Endothelial cell of umbilical vein (primary cell): ENCODE results near the gene HBS1L. TPM values are rescaled to one million over a fixed set of nuclear protein-coding genes. Genes with fewer than 3 reads are reported as not detected.

Experiments used
- BruUV-seq: library from RNA; stranded (reverse); fragments of 400-500 nt; replicated peaks from 2 replicates; lab custom pipeline; 2021; lab: Mats Ljungman, UMichigan
- CTCF ChIA-PET: fragments of 300-600, 350-600 bp; sonication (Branson Sonifier 250); formaldehyde crosslinking; loops from one replicate; lab custom pipeline; 2021; ENCODE audit warnings: antibody characterized with exemption, inconsistent platforms; lab: Charles Lee
- POLR2A ChIA-PET: fragments of 300-600, 350-600 bp; sonication (Branson Sonifier 250); formaldehyde crosslinking; loops from one replicate; lab custom pipeline; 2021; ENCODE audit warnings: antibody characterized with exemption, inconsistent platforms; lab: Charles Lee
- DNase-seq: peaks from one replicate; pipeline ENCODE4 v3.0.0-alpha.2; 2011; ENCODE audit warnings: low read depth, low spot score
- FAIRE-seq: peaks from 2 replicates; lab custom pipeline; 2011; peaks lifted over from hg19 to GRCh38; lab: Jason Lieb, UNC
- H2AFZ ChIP-seq: 2 replicates; pipeline ENCODE4 v1.6.0; 2012; ENCODE audit warnings: low read depth, low read length, control low read depth, inconsistent platforms
- H3K27ac ChIP-seq: 2 replicates; pipeline ENCODE4 v1.5.1; 2011; ENCODE audit warnings: low read depth, mild to moderate bottlenecking, control low read depth, low read length, moderate library complexity; ENCODE audit not compliant: insufficient read depth
- H3K27me3 ChIP-seq, 2 experiments: 2 replicates each; pipeline versions ENCODE4 v1.6.0 to v1.6.1; 2011; ENCODE audit warnings: low read length in 2 of 2, mixed read lengths in 1 of 2; ENCODE audit not compliant: control insufficient read depth in 2 of 2, insufficient read depth in 2 of 2
- H3K36me3 ChIP-seq, 2 experiments: 2 replicates in 1 of 2; 3 replicates in 1 of 2; pipeline ENCODE4 v1.5.1; 2011; ENCODE audit warnings: low read length in 2 of 2, mild to moderate bottlenecking in 1 of 2, moderate library complexity in 1 of 2; ENCODE audit not compliant: control insufficient read depth in 2 of 2, insufficient read depth in 2 of 2; ENCODE audit errors: extremely low read depth in 1 of 2
- H3K4me1 ChIP-seq: 3 replicates; pipeline ENCODE4 v1.5.1; 2011; ENCODE audit warnings: mild to moderate bottlenecking, low read length; ENCODE audit not compliant: control insufficient read depth, insufficient read depth; ENCODE audit errors: extremely low read depth
- H3K4me2 ChIP-seq: 2 replicates; pipeline ENCODE4 v1.6.1; 2011; ENCODE audit warnings: low read length, control low read depth, mixed read lengths; ENCODE audit not compliant: insufficient read depth
- H3K4me3 ChIP-seq, 3 experiments: fragments of 200-600 bp in 1 of 3; sonication (generic), shearing (Covaris generic) in 1 of 3; replicated peaks in 1 of 3; 2 replicates each; pipeline ENCODE4 v1.5.1; 2011 to 2016; ENCODE audit warnings: control low read depth in 3 of 3, low read length in 3 of 3, mild to moderate bottlenecking in 2 of 3, inconsistent platforms in 1 of 3, low read depth in 1 of 3, moderate library complexity in 1 of 3; ENCODE audit not compliant: insufficient read depth in 1 of 3
- H3K79me2 ChIP-seq: 2 replicates; pipeline ENCODE4 v1.6.0; 2012; ENCODE audit warnings: low read length, inconsistent platforms; ENCODE audit not compliant: control insufficient read depth, insufficient read depth
- H3K9ac ChIP-seq: replicated peaks from 2 replicates; pipeline ENCODE3; 2011; ENCODE audit warnings: low read length, control low read depth; ENCODE audit not compliant: insufficient read depth; ENCODE audit errors: extremely low read depth
- H3K9me1 ChIP-seq: replicated peaks from 3 replicates; pipeline ENCODE4 v1.6.0; 2011; ENCODE audit warnings: mild to moderate bottlenecking, low read length; ENCODE audit not compliant: control insufficient read depth, insufficient read depth; ENCODE audit errors: extremely low read depth
- H3K9me3 ChIP-seq: replicated peaks from 2 replicates; pipeline ENCODE4 v1.5.1; 2012; ENCODE audit warnings: low read length, inconsistent platforms; ENCODE audit not compliant: control insufficient read depth, insufficient read depth
- H4K20me1 ChIP-seq: replicated peaks from 2 replicates; pipeline ENCODE3; 2011; ENCODE audit warnings: mild to moderate bottlenecking, low read length; ENCODE audit not compliant: control insufficient read depth, insufficient read depth; ENCODE audit errors: extremely low read depth
- CTCF ChIP-seq, 2 donors: IDR thresholded peaks; 1 replicate in 1 of 2; 2 replicates in 1 of 2; pipeline ENCODE4 v1.5.1; 2011; ENCODE audit warnings: low read length in 2 of 2, mild to moderate bottlenecking in 2 of 2, moderate library complexity in 2 of 2, control low read depth in 1 of 2, inconsistent platforms in 1 of 2, low read depth in 1 of 2; ENCODE audit not compliant: insufficient read depth in 1 of 2; ENCODE audit errors: extremely low read depth in 1 of 2
- EZH2 ChIP-seq: IDR thresholded peaks from 2 replicates; pipeline ENCODE4 v1.6.1; 2012; ENCODE audit warnings: borderline replicate concordance, low read depth, mild to moderate bottlenecking, moderate library complexity, low read length, inconsistent platforms; ENCODE audit not compliant: severe bottlenecking
- FOS ChIP-seq: IDR thresholded peaks from 2 replicates; pipeline ENCODE4 v1.6.1; 2011; ENCODE audit warnings: mild to moderate bottlenecking, low read length, moderate library complexity, borderline replicate concordance; ENCODE audit not compliant: insufficient read depth
- GATA2 ChIP-seq: IDR thresholded peaks from 2 replicates; pipeline ENCODE4 v1.7.0; 2011; ENCODE audit warnings: low read depth, mild to moderate bottlenecking, moderate library complexity, mixed read lengths, low read length; ENCODE audit not compliant: insufficient read length, insufficient read depth
- JUN ChIP-seq: IDR thresholded peaks from 2 replicates; pipeline ENCODE4 v1.6.1; 2011; ENCODE audit warnings: borderline replicate concordance, low read depth; ENCODE audit not compliant: insufficient read length, insufficient read depth
- MAX ChIP-seq: IDR thresholded peaks from 2 replicates; pipeline ENCODE4 v1.6.1; 2011; ENCODE audit not compliant: insufficient read depth, insufficient read length
- MYC ChIP-seq: IDR thresholded peaks from one replicate; pipeline ENCODE4 v1.6.1; 2011; ENCODE audit warnings: mild to moderate bottlenecking, low read depth, low read length
- POLR2A ChIP-seq: IDR thresholded peaks from 2 replicates; pipeline ENCODE4 v1.6.1; 2012; ENCODE audit warnings: low read depth, mild to moderate bottlenecking, control low read depth, low read length
- POLR2AphosphoS5 ChIP-seq: IDR thresholded peaks from 2 replicates; pipeline ENCODE4 v1.6.1; 2012; ENCODE audit warnings: low read depth, mild to moderate bottlenecking, control low read depth, low read length, moderate library complexity; ENCODE audit not compliant: insufficient read depth
- dilution Hi-C: fragments of 300-500 bp; cut with MboI; formaldehyde crosslinking; loops from one replicate; pipeline ENCODE4 v1.15.0; 2019; ENCODE audit warnings: low sequenced_read_pairs; ENCODE audit not compliant: extremely low pct_ligation_motif_present
- intact Hi-C: fragments of 100-400 bp; cut with micrococcal nuclease; formaldehyde crosslinking; loops from one replicate; pipeline ENCODE4 v1.10.0; 2022
- polyA plus RNA-seq, 4 experiments: library from polyadenylated mRNA; depleted of rRNA in 3 of 4; stranded (reverse) in 3 of 4; unstranded in 1 of 4; fragments of >200 nt; gene quantifications; 2 replicates each; pipeline versions ENCODE4 v1.2.1 to v1.2.3, GENCODE V29; 2011 to 2012; ENCODE audit warnings: missing spikeins in 1 of 4
- total RNA-seq: library from RNA; stranded (reverse); gene quantifications from 2 replicates; pipeline ENCODE4 v1.2.3, GENCODE V29; 2021

HBS1L gene
- total and polyA plus RNA-seq, 2 donors (not counting 3 experiments of a cell fraction or from before 2014, with no cell fraction given) = 23.7 to 74.6 TPM

- peaks cover 0 to 3% of the 10 kb centered on the region in 2 experiments for H3K36me3 ChIP-seq
- DNase-seq (no peak), FAIRE-seq (no peak)
- ChIA-PET CTCF (interaction anchor here (1.0 to 1.6 kb wide), 6 partner anchors 8 to 52 kb away, joined by 4 to 6 read pairs (median 4); no protein-coding TSS in a partner anchor), POLR2A (interaction anchor here (1.0 kb wide), 1 partner anchor 8 kb away, joined by 3 read pairs; no protein-coding TSS in a partner anchor)
- H3K4me1 ChIP-seq = peaks cover 14% of the 10 kb centered on the region
- intact Hi-C loops (loop anchor here (2.0 kb wide), 1 partner anchor 131 kb away; no protein-coding TSS in a partner anchor), dilution Hi-C loops (no loop called here)
- no peaks in the 10 kb centered on the region for H3K9me3 ChIP-seq
- peak overlapping the region; percentile 97 for H3K4me2 ChIP-seq
- peak overlapping the region; percentile 99 for H2AFZ ChIP-seq
- peak overlapping the region; percentile 100 for H3K9ac ChIP-seq
- peak overlapping the region; percentile 99 for H3K27ac ChIP-seq
- no peaks in the 10 kb centered on the region for H3K27me3 ChIP-seq
- H3K79me2 ChIP-seq = peaks cover 48% of the 10 kb centered on the region
- no peaks in the 10 kb centered on the region for H3K9me1 ChIP-seq
- BruUV-seq = TSS peak; percentile 64
- H3K4me3 ChIP-seq = peak overlapping the region; percentile 60 to 99 (median 99)
- peaks cover 2% of the 10 kb centered on the region for H4K20me1 ChIP-seq
- TF ChIP-seq CTCF (IDR thresholded peaks at IDR 0.05; ENCODE audit: extremely low read depth in 1 of 2, insufficient read depth in 1 of 2, low read depth in 1 of 2, low read length in 2 of 2) (no peak), POLR2AphosphoS5 (no peak), EZH2 (no peak), GATA2 (no peak), MYC (no peak), JUN (no peak), FOS (no peak), POLR2A (no peak), MAX (no peak)
Observed at GRCh38 chr6:135054226-135054568, 425 bp downstream of the HBS1L start.
